ENCODE data around the gene GRHL3. TPM values are rescaled to one million over a fixed set of nuclear protein-coding genes. Genes with fewer than 3 reads are reported as not detected.

Gene GRHL3
- total RNA-seq, 1 donor from 2014 or later: 1.5 TPM

DNA sequence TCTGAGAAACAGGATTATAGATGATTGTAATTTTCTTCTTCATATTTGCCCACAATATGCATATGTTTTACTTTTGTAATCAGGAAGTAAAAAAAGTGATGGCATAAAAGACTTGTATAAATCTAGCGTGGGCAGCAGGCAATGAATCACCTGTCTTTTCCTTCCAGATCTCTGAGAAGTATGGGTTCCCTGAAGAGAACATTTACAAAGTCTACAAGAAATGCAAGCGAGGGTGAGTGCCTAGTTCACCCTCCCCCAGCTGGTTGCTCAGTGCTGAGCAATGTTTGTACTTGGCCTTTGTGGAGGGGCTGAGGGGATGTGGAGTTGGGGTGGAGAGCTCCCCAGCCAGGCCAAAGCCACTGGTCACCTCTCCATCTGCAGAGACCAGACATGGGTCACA, 30.7 kb downstream of the GRHL3 start:
- H3K27me3 ChIP-seq: no peaks in the 10 kb centered on the region
- Mint-ChIP-seq H3K9me3 (no peaks in the 10 kb centered on the region), H3K27me3 (ENCODE audit: insufficient read depth, low read depth) (peaks cover 16% of the 10 kb centered on the region), H3K4me1 (peaks cover 17% of the 10 kb centered on the region), H3K27ac (peak overlapping the region; percentile 10), H3K4me3 (no peak overlapping the region), H3K36me3 (no peaks in the 10 kb centered on the region)
- no peak overlapping the region for H3K4me3 ChIP-seq
- no peak overlapping the region for H2AFZ ChIP-seq (replicated peaks)
- no peak overlapping the region for H3K9ac ChIP-seq
- no peaks in the 10 kb centered on the region for H3K9me3 ChIP-seq (ENCODE audit: low read depth)
- no peaks in the 10 kb centered on the region for H3K79me2 ChIP-seq (ENCODE audit: low read depth)
- TF ChIP-seq EZH2phosphoT487 (IDR thresholded peaks at IDR 0.05) (no peak), EZH2 (IDR thresholded peaks at IDR 0.05) (no peak)
- TF ChIP-seq, protein P1, sequence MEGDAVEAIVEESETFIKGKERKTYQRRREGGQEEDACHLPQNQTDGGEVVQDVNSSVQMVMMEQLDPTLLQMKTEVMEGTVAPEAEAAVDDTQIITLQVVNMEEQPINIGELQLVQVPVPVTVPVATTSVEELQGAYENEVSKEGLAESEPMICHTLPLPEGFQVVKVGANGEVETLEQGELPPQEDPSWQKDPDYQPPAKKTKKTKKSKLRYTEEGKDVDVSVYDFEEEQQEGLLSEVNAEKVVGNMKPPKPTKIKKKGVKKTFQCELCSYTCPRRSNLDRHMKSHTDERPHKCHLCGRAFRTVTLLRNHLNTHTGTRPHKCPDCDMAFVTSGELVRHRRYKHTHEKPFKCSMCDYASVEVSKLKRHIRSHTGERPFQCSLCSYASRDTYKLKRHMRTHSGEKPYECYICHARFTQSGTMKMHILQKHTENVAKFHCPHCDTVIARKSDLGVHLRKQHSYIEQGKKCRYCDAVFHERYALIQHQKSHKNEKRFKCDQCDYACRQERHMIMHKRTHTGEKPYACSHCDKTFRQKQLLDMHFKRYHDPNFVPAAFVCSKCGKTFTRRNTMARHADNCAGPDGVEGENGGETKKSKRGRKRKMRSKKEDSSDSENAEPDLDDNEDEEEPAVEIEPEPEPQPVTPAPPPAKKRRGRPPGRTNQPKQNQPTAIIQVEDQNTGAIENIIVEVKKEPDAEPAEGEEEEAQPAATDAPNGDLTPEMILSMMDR (IDR thresholded peaks at IDR 0.05): no peak
- no peak overlapping the region for H3K27ac ChIP-seq
- H3K36me3 ChIP-seq: no peaks in the 10 kb centered on the region
- no peak for DNase-seq (ENCODE audit: low spot score)
- H4K20me1 ChIP-seq (ENCODE audit: low read depth): no peaks in the 10 kb centered on the region
- no peak overlapping the region for H3K4me2 ChIP-seq
- no peaks in the 10 kb centered on the region for H3F3A ChIP-seq (ENCODE audit: low read depth)
- peaks cover 15% of the 10 kb centered on the region for H3K4me1 ChIP-seq

DNA sequence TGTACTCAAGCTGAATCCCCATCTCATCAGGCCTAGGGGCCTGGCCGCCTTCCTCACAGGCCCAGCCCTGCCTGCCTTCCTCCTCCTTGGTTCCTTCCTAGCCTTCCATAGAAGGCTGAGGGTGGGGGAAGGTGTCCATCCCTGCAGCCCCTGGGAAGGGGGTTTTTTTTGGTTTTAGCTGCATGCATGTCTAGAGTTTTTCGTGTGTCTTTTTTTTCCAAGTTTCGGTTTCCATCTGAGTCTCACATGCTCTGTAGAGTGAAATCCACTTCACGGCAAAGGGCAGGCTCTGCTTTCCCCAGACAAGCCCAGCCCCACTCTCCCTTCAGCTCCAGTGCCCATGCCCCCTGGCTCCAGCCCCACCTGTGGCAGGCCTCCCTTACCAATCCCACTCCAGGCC, 32.1 kb downstream of the GRHL3 start:
- Histone ChIP-seq H3K27ac (no peak overlapping the region), H3K9me3 (ENCODE audit: low read depth) (no peaks in the 10 kb centered on the region), H3K4me1 (peaks cover 15% of the 10 kb centered on the region), H3K36me3 (no peaks in the 10 kb centered on the region), H2AFZ (replicated peaks) (no peak overlapping the region), H3K4me2 (no peak overlapping the region), H3K4me3 (no peak overlapping the region), H4K20me1 (ENCODE audit: low read depth) (no peaks in the 10 kb centered on the region), H3K79me2 (ENCODE audit: low read depth) (no peaks in the 10 kb centered on the region), H3K27me3 (no peaks in the 10 kb centered on the region), H3F3A (ENCODE audit: low read depth) (no peaks in the 10 kb centered on the region), H3K9ac (no peak overlapping the region)
- H3K36me3 Mint-ChIP-seq: no peaks in the 10 kb centered on the region
- H3K4me3 Mint-ChIP-seq: no peak overlapping the region
- TF ChIP-seq, protein P1 (IDR thresholded peaks at IDR 0.05): no peak
- no peak for TF ChIP-seq EZH2phosphoT487 (IDR thresholded peaks at IDR 0.05)
- TF ChIP-seq EZH2 (IDR thresholded peaks at IDR 0.05): no peak
- no peak for DNase-seq (ENCODE audit: low spot score)
- H3K4me1 Mint-ChIP-seq: peaks cover 11% of the 10 kb centered on the region
- peak overlapping the region; percentile 79 for H3K27ac Mint-ChIP-seq
- peaks cover 18% of the 10 kb centered on the region for H3K27me3 Mint-ChIP-seq (ENCODE audit: insufficient read depth, low read depth)
- H3K9me3 Mint-ChIP-seq: no peaks in the 10 kb centered on the region

DNA sequence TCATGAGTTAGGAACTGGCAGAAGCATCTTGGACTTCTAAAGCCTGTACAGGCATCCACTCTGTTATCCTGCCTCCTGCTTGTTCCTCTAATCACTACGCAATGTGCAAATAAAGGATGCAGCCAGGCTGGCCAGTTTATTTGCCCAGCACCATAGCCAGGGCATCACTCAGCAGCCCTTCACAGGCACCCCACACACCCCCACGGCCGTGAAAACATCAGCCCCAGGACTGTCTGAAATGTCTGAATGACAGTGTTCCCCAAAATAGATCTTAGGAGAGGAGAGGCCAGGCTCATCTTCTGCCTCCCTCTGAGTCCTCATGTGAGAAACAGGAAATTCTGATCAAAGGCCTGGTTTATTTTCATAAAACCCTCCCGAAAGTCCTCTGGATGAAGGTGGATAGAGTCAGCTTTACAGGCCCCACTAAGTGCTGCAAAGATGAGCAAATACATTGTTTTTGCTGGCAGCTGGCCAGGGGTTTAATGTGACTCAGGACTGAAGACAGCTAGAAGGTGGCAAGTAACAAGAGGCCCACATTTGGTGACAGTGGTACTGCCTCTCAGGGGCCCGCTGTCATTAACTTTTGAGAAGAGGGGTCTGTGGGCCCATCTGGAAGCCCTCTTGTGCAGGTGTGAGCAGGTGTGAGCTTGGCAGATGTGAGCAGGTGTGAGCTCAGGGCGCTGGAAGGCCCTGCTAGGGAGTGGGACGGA, 32.9 kb downstream of the GRHL3 start:
- H3K27me3 ChIP-seq: no peaks in the 10 kb centered on the region
- TF ChIP-seq EZH2phosphoT487 (IDR thresholded peaks at IDR 0.05) (no peak), EZH2 (IDR thresholded peaks at IDR 0.05) (no peak)
- TF ChIP-seq, protein P1 (IDR thresholded peaks at IDR 0.05): no peak
- H3K4me3 Mint-ChIP-seq: no peak overlapping the region
- H3K4me1 Mint-ChIP-seq: peaks cover 12% of the 10 kb centered on the region
- no peaks in the 10 kb centered on the region for H3K9me3 ChIP-seq (ENCODE audit: low read depth)
- no peak overlapping the region for H2AFZ ChIP-seq (replicated peaks)
- no peaks in the 10 kb centered on the region for H3K36me3 ChIP-seq
- no peaks in the 10 kb centered on the region for H3K79me2 ChIP-seq (ENCODE audit: low read depth)
- no peak overlapping the region for H3K9ac ChIP-seq
- no peak for DNase-seq (ENCODE audit: low spot score)
- peaks cover 11% of the 10 kb centered on the region for H3K4me1 ChIP-seq
- H3K4me2 ChIP-seq: no peak overlapping the region
- no peaks in the 10 kb centered on the region for H3K9me3 Mint-ChIP-seq
- no peak overlapping the region for H3K27ac ChIP-seq
- H3K4me3 ChIP-seq: no peak overlapping the region
- no peak overlapping the region for H3K27ac Mint-ChIP-seq
- H3F3A ChIP-seq (ENCODE audit: low read depth): no peaks in the 10 kb centered on the region
- no peaks in the 10 kb centered on the region for H4K20me1 ChIP-seq (ENCODE audit: low read depth)
- H3K27me3 Mint-ChIP-seq (ENCODE audit: insufficient read depth, low read depth): peaks cover 18% of the 10 kb centered on the region
- no peaks in the 10 kb centered on the region for H3K36me3 Mint-ChIP-seq

All from neural progenitor cell (in vitro differentiated cells).